Measurements from ENCODE around the gene HARBI1. TPM values are rescaled to one million over a fixed set of nuclear protein-coding genes. Genes with fewer than 3 reads are reported as not detected.
A peak's percentile ranks its signal among the peaks of the same experiment; 100 is the strongest.

HARBI1 gene
- total and polyA plus RNA-seq, 9 of the 15 experiments (the other 6 are each of a cell fraction or from before 2014, with no cell fraction given): 3.5 to 8.4 (median 5.5) TPM

DNA sequence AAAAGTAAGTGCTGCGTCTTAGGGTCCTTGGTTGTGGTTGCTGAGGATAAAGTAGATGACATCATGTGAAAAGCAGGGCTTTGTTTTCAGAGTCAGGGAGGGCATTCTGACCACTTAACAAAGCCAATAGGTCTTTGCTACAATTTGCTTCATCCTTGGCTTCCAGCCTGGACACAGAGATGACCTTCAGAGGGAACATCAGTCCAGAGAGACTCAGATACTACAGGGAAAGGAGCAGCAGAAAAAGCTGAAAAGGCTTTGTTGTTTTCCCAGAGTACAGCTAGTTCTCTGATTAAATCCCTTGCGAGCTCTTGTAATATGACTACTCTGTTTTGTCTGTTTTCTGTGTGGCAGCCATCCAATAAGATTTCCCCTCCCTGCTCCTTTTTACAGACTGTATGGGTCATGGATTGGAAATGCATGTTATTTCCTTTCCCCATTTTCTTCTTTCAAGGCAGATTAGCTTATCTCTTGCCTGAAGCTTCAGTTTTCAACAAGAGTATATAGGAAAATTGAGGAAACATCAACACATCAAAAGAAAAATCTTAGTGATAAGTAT, 32.2 kb upstream of the HARBI1 start:
- no peak overlapping the region for H3K4me3 ChIP-seq
- H3K27ac ChIP-seq (ENCODE audit: extremely low read depth, low read depth, low read length): no peak overlapping the region
- H4K20me1 ChIP-seq (replicated peaks; ENCODE audit: control insufficient read depth, insufficient read depth, low read length): no peaks in the 10 kb centered on the region
- TF ChIP-seq KAT7 (CRISPR knock-in tag; IDR thresholded peaks at IDR 0.05; ENCODE audit: borderline replicate concordance): no peak
- TF ChIP-seq BCL6 (CRISPR knock-in tag; IDR thresholded peaks at IDR 0.05): no peak
- TF ChIP-seq, protein P1, sequence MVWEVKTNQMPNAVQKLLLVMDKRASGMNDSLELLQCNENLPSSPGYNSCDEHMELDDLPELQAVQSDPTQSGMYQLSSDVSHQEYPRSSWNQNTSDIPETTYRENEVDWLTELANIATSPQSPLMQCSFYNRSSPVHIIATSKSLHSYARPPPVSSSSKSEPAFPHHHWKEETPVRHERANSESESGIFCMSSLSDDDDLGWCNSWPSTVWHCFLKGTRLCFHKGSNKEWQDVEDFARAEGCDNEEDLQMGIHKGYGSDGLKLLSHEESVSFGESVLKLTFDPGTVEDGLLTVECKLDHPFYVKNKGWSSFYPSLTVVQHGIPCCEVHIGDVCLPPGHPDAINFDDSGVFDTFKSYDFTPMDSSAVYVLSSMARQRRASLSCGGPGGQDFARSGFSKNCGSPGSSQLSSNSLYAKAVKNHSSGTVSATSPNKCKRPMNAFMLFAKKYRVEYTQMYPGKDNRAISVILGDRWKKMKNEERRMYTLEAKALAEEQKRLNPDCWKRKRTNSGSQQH (CRISPR knock-in tag; IDR thresholded peaks at IDR 0.05): no peak
- no peaks in the 10 kb centered on the region for H3K9me1 ChIP-seq (ENCODE audit: control insufficient read depth, insufficient read depth, low read length)
- DNase-seq (ENCODE audit: extremely low read depth in 1 of 4, low spot score in 3 of 4): no peak
- no peak for ATAC-seq
- ChIA-PET POLR2A (interaction anchor here (0.8 to 1.0 kb wide), 2 partner anchors 9 to 24 kb away, joined by 3 to 4 read pairs; no protein-coding TSS in a partner anchor), CTCF (ENCODE audit: low intra/inter-chr PET ratio) (no interaction called here)
- intact Hi-C loops (cut with micrococcal nuclease) (no loop called here), in situ Hi-C loops (cut with MboI) (no loop called here)
- H3K9me3 ChIP-seq (replicated peaks; ENCODE audit: control insufficient read depth, insufficient read depth, low read depth, low read length): no peaks in the 10 kb centered on the region
- WGBS (ENCODE audit: insufficient coverage, low coverage, missing lambda C conversion rate): 83% methylated on average over 2 of the region's 2 CpGs
- no peaks in the 10 kb centered on the region for H3K27me3 ChIP-seq (ENCODE audit: control insufficient read depth in 2 of 2, insufficient read depth in 2 of 2, low read length in 2 of 2)
- no TSS peak for BruUV-seq (replicated peaks)
- FAIRE-seq: no peak
- no peak overlapping the region for H3K4me2 ChIP-seq (ENCODE audit: insufficient read depth, low read length)
- H2AFZ ChIP-seq (ENCODE audit: low read depth, low read length): no peak overlapping the region
- no peak overlapping the region for H3K9ac ChIP-seq (ENCODE audit: insufficient read depth in 1 of 2, low read depth in 2 of 2, low read length in 2 of 2)
- H3K79me2 ChIP-seq (ENCODE audit: control insufficient read depth, insufficient read depth, low read length): no peaks in the 10 kb centered on the region
- H3K4me1 ChIP-seq (replicated peaks in 1 of 2; ENCODE audit: control insufficient read depth in 2 of 2, insufficient read depth in 2 of 2, low read length in 2 of 2): no peaks in the 10 kb centered on the region
- peaks cover 68% of the 10 kb centered on the region for H3K36me3 ChIP-seq (ENCODE audit: control insufficient read depth, insufficient read depth, low read length)

DNA sequence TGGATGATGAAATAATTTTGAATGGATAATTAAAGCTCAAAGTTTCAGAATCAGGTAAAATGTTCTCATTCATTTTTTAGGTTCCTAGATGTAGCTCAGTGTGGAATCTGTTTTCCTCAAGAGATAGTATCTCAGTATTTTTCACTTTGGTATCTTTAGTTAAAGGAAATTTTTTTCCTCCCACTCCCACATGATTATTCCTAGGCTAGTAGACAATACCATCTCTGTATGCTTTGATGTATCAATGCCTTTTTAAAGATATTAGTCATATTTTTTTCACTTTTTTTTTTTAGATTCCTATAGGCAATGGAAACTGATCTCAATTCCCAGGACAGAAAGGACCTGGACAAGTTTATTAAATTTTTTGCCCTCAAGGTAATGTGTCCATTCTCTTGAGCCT, 27.0 kb upstream of the HARBI1 start:
- intact Hi-C loops (cut with micrococcal nuclease) (no loop called here), in situ Hi-C loops (cut with MboI) (no loop called here)
- peaks cover 46% of the 10 kb centered on the region for H3K36me3 ChIP-seq (ENCODE audit: control insufficient read depth, insufficient read depth, low read length)
- no peak overlapping the region for H3K27ac ChIP-seq (ENCODE audit: extremely low read depth, low read depth, low read length)
- FAIRE-seq (no peak), DNase-seq (ENCODE audit: extremely low read depth in 1 of 4, low spot score in 3 of 4) (no peak), ATAC-seq (no peak)
- TF ChIP-seq, protein P2, sequence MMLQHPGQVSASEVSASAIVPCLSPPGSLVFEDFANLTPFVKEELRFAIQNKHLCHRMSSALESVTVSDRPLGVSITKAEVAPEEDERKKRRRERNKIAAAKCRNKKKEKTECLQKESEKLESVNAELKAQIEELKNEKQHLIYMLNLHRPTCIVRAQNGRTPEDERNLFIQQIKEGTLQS (IDR thresholded peaks at IDR 0.05): peak; percentile 31; the same call in 1 of the 2 replicates
- TF ChIP-seq, protein P2 (CRISPR knock-in tag; conservative IDR thresholded peaks at IDR 0.05): no peak
- TF ChIP-seq, protein P3, sequence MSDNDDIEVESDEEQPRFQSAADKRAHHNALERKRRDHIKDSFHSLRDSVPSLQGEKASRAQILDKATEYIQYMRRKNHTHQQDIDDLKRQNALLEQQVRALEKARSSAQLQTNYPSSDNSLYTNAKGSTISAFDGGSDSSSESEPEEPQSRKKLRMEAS (CRISPR knock-in tag; IDR thresholded peaks at IDR 0.05): no peak
- H3K9me1 ChIP-seq (ENCODE audit: control insufficient read depth, insufficient read depth, low read length): no peaks in the 10 kb centered on the region
- no peaks in the 10 kb centered on the region for H4K20me1 ChIP-seq (replicated peaks; ENCODE audit: control insufficient read depth, insufficient read depth, low read length)
- no TSS peak for BruUV-seq (replicated peaks)
- no peaks in the 10 kb centered on the region for H3K9me3 ChIP-seq (replicated peaks; ENCODE audit: control insufficient read depth, insufficient read depth, low read depth, low read length)
- no peaks in the 10 kb centered on the region for H3K4me1 ChIP-seq (replicated peaks in 1 of 2; ENCODE audit: control insufficient read depth in 2 of 2, insufficient read depth in 2 of 2, low read length in 2 of 2)
- H3K79me2 ChIP-seq (ENCODE audit: control insufficient read depth, insufficient read depth, low read length): peaks cover 4% of the 10 kb centered on the region; the same call in 1 of the 3 replicates
- no peak overlapping the region for H3K4me2 ChIP-seq (ENCODE audit: insufficient read depth, low read length)
- H3K9ac ChIP-seq (ENCODE audit: insufficient read depth in 1 of 2, low read depth in 2 of 2, low read length in 2 of 2): no peak overlapping the region
- no peak overlapping the region for H2AFZ ChIP-seq (ENCODE audit: low read depth, low read length)
- ChIA-PET POLR2A (interaction anchor here (0.6 to 2.2 kb wide), 4 partner anchors 8 to 33 kb away, joined by 3 to 8 read pairs (median 4); no protein-coding TSS in a partner anchor), CTCF (ENCODE audit: low intra/inter-chr PET ratio) (no interaction called here)
- H3K27me3 ChIP-seq (ENCODE audit: control insufficient read depth in 2 of 2, insufficient read depth in 2 of 2, low read length in 2 of 2): no peaks in the 10 kb centered on the region
- no peak overlapping the region for H3K4me3 ChIP-seq

Data from K562 (cell line).